SKM-1 (cell line): ENCODE measurements around the gene VAV2.

Experiments
- DNase-seq: peaks from one replicate; lab custom pipeline; 2025; ENCODE audit not compliant: unreplicated experiment; lab: John Stamatoyannopoulos, UW

Gene VAV2

GRCh38 chr9:133879615-133880014, 112.5 kb downstream of the VAV2 start:
- DNase-seq = no peak

DNA sequence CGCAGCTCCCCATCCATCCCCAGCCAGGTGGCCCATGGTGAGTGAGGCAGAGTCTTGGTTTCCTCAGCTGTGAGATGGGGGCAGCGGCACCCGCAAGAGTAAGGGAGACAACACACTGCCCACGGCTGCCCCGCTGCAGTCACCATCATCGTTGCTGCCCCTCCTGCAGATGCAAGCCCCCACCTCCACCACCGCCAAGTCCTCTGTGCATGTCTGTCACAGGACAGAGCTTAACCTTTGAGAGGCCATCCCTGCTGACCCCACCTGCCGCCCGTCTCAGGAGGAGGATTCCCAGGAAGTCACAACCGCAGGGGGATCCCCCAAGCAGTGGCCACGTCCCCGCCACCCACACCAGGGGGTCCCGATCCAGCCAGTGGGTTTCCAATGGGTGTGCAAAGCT, 113.7 kb downstream of the VAV2 start:
- DNase-seq = no peak

- DNase-seq = no peak
Observed at GRCh38 chr9:133877967-133878366, 114.2 kb downstream of the VAV2 start.

DNA sequence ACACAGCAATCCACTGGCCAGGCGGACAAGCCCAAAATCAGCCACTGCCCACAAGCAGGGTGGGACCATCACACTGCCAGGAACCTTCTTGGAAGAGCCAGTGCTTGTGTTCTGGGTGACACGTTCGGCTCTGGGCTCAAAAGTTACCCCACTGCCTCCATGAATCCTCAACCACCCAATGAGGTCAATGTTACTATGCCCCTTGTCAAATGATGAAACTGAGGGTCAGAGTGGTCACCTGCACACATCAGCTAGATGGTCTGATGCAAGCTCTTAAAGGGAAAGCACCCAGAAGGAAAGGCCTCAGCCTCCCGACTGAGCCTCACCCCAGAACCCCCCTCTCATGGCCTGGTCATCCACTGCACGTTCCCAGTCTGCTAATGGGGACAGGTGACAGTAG, 114.8 kb downstream of the VAV2 start:
- DNase-seq = no peak

- peak; percentile 72 for DNase-seq
Observed at GRCh38 chr9:133876836-133877235, 115.3 kb downstream of the VAV2 start.

- DNase-seq = no peak
Observed at GRCh38 chr9:133876144-133876543, 116.0 kb downstream of the VAV2 start.

GRCh38 chr9:133875131-133875530, 117.0 kb downstream of the VAV2 start:
- no peak for DNase-seq

DNA sequence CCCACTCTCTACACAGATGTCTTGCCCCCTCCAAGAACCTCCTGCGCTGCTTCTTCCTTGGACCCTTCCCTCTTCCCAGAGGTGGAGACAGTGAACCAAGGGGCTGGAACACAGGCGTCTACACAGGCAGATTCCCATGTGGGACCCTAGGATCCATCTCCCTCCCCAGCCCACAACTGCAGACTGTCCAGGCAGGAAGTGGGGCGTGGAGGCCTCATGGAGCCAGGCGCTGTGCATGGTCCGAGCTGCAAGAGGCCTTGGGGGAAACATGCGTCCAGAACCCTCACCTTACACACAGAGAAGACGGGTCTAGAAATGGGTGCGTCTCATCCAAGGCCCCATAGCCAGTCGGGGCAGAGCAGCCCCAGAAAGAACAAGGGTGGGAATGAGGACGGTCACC, 117.5 kb downstream of the VAV2 start:
- DNase-seq = no peak

- no peak for DNase-seq
Observed at GRCh38 chr9:133874060-133874657, 118.0 kb downstream of the VAV2 start.

DNA sequence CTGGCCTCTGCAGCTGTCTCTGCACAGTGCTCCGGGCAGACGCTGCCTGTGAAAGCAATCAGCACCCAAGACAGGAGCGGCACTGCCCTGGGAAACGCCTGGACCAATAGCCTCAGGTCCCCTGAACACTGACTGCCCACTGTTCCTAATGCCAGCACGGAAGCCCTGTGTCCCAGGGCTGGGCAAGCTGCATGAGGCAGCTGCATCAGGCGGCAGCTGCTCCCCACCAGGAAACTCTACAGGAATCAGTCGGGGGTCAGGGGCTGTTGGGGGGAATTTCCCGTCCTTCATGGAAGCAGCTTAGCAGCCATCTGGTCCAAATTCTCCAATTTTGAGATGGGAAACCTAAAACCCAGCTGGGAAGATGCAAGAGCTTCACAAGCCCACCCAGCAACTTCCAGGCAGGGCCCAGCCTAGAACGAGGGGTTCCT, 118.6 kb downstream of the VAV2 start:
- no peak for DNase-seq

- no peak for DNase-seq
Observed at GRCh38 chr9:133873009-133873408, 119.1 kb downstream of the VAV2 start.

DNA sequence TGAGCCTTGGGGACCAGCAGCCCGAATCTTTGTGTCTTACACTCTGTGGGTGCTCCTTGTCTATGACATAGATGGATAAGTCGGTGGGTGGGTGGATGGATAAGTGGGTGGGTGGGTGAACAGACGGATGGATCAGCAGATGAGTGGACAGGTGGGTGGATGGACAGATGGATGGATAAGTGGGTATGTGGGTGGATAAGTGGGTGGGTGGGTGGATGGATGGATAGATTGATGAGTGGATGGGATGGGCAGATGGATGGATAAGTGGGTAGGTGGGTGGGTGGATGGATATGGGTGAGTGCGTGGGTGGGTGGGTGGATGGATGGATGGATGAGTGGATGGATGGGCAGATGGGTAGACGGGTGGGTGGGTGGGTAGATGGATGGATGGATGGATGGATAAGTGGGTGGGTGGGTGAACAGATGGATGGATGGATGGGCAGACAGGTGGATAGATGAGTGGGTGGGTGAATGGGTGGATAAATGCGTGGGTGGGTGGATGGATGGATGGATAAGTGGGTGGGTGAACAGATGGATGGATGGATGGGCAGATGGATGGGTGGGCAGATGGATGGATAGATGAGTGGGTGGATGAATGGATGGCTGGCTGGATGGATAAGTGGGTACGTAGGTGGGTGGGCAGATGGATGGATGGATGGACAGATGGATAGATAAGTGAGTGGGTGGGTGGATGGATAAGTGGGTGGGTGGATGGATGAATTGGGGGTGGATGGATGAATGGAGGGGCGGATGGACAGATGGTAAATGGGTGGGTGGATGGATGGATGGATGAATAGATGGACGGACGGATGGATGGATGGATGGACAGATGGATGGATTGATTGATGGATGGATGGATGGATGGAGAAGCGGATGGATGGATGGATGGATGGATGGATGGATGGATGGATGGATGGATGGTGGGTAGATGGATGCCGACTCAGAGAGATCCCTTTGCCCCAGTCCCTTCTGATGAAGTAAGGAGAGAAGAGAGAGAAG, 121.2 kb downstream of the VAV2 start:
- DNase-seq = no peak

DNA sequence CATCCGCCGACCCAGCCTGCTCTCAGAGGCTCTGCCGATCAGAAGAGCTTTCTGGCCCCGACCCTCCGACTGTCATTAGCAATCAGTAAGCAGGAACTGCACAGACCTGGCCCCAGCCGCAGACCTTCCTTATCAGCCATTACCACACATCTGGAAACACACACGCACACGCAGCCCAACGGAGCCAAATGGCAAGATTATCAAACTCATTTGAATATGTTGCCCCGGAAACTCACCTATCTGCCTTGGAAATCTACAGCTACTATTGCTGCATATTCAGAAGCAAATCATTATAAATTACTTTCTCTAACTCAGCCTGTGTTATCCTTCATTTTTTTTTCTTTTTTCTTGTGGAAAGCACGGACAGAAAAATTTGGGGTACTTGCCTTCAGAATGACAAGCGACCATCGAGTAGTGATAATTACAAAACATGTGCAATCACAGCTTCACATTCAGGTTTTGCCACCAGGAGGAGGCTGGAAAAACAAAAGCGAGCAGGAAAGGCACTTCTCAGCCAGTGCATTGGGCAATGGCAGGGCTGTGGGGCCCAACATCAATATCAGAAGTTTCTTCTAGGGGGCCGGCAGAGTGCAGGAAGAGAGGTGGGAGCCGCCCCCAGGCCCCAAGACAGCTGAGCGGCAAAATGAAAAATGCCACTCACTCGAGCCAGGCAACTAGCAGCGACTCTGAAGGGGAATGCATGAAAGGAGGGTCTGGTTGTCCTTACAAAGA, 122.3 kb downstream of the VAV2 start:
- DNase-seq = no peak

DNA sequence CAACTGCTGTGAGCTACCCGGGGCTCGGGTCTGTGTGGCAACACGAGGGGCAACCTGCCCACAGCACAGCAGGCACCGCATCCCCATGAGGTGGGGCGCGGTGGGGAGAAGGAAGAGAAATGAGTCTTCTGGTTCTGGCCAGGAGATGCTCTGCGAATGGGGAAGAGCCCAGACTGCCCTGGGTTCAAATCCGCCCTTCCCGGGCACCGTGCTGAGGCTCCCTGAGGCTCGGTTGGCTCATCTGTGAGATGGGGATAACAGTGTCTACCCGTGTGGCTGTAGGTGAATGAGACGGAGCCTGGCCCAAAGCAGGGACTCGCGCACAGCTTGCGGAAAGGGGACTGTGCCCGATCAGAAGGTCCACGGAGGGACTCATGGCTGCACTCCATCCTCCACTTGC, 123.9 kb downstream of the VAV2 start:
- DNase-seq = no peak

DNA sequence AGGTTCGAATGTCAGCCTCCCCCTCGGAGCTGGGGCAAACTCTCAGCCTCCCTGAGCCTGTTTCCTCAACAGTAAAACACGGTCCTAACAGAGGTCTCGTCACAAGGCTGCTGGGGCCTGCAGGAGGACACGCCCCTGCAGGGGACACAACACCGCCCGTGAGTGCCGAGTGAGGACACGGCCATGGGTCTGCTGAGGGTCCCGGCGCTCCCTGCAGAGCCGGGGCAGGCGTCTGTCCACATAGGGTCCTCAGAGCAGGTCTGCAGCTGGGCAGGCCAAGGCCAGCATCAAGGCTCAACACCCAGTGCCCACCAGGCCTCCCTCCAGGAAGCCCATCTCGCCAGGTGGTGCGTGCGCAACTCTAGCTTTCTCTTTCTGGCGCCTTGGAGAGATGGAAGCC, 125.2 kb downstream of the VAV2 start:
- no peak for DNase-seq

GRCh38 chr9:133864011-133864410, 128.1 kb downstream of the VAV2 start:
- no peak for DNase-seq

GRCh38 chr9:133863257-133863592, 128.9 kb downstream of the VAV2 start:
- no peak for DNase-seq

- DNase-seq = peak; percentile 63
Observed at GRCh38 chr9:133862585-133863256, 129.4 kb downstream of the VAV2 start.

DNA sequence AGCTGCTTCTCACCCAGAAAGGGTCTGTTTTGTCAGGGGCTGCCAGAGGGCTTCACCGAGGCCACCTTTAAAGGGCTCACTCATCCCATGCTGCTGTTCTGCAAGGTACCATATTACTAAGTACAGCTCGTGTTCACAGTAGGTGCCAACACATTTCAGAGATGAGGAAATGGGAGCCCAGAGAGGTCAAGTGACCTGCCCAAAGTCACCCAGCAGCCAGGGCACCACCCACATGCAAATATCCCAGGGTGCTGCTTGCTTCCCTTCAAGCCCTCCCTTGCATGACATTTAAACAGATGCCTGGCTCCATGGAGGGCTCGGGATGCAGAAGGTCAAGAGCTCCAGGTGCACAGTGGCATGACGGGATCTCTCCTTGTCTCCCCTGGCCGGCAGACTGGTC, 130.4 kb downstream of the VAV2 start:
- DNase-seq = no peak

DNA sequence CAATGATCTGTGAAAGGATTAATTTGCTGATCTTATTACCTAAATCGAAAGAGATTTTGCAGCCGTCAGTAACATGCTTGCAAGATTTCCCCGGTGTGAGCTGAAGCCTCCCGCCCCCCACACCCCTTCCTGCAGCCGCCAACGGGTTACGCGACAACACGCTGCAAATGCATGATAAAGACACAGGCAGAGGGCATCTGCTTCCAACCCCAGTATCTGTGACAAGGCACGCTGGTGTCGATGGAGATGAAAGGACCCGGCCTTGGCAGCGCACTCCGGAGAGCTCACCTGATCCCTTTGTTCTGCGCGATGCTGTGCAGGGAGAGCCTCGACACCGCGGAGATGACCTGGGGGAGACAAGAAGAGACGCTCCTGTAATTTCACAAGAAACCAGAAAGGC, 131.0 kb downstream of the VAV2 start:
- no peak for DNase-seq

DNA sequence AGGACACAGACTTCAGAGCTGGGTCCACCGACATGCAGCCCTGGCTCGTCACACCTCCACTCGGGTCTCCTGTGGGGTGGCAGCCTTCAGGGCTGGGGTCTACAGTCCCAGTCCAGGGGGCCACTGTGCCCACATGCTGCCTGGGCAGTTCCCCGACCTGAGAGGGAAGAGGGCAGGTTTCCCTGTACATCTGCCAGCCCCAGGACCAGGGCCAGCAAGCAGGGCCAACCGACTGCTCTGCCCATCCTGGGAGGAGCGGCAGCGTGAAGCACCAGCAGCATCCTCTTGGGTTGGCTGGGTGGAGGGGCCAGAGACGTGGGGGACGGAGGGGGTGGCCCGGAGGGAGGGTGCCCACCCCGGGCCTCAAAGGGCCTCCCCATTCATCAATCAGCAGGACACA, 133.4 kb downstream of the VAV2 start:
- DNase-seq = no peak
